ENCODE data around the gene RPGRIP1L. TPM values are rescaled to one million over a fixed set of nuclear protein-coding genes. Genes with fewer than 3 reads are reported as not detected.

RPGRIP1L gene
- total RNA-seq, 5 donors from 2014 or later (not counting 1 experiment from before 2014, with no cell fraction given), result 3.7 to 5.6 (median 3.8) TPM

DNA sequence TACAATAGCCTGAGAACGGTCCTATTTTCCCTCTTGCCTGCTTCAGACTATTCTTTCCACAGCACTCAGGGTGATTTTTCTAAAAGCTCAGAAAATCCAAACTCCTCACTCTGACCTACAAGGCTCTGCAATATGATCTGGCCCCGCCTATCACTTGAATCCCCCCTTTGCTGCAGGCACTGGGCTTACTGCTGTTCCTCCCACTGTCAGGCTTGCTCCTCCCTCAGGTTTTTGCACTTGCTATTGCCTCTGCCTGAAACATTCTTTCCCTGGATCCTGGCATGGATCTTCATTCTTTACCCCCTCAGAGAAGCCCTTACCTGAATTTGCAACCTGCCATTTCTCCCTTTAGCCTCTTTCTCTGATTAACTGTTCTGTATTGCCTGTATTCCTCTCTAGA, 52.3 kb downstream of the RPGRIP1L start:
- Mint-ChIP-seq H3K4me1 (no peaks in the 10 kb centered on the region), H3K36me3 (peaks cover 49% of the 10 kb centered on the region)

DNA sequence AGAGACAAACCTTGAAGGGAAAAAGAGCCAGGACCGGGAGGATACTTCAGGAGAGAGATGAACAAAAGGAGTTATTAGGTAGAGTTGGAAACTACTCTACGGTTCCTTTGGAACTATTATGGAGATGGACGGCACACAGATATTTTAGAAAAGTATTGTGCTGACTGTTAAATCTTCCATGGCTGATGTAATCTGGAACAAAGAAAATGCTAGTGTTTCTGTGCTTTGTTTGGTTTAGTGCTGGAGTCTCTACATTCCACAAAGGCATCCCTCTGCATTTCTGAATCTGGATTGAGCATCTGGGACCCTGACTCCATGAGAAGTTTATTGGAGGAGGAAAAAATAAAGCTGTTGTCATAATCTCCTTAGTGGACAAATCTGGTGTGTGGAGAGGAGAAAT, 57.2 kb downstream of the RPGRIP1L start:
- H3K9me3 Mint-ChIP-seq, result peaks cover 5 to 26% (median 19%) of the 10 kb centered on the region in 3 donors
- no peak for DNase-seq
- no peaks in the 10 kb centered on the region for H3K36me3 ChIP-seq (ENCODE audit: control insufficient read depth in 2 of 2, extremely low read depth in 1 of 2, insufficient read depth in 1 of 2, low read length in 1 of 2)
- H3K27ac Mint-ChIP-seq, result no peak overlapping the region
- no peak overlapping the region for H3K4me3 ChIP-seq (ENCODE audit: control insufficient read depth in 1 of 2, extremely low read depth in 1 of 2, low read length in 1 of 2)
- ChIA-PET POLR2A (no interaction called here), CTCF (no interaction called here)
- H3K9me3 ChIP-seq, result no peaks in the 10 kb centered on the region
- H3K27me3 Mint-ChIP-seq, result no peaks in the 10 kb centered on the region
- peaks cover 51% of the 10 kb centered on the region for H3K36me3 Mint-ChIP-seq
- no peaks in the 10 kb centered on the region for H3K4me1 Mint-ChIP-seq
- no peaks in the 10 kb centered on the region for H3K27me3 ChIP-seq (replicated peaks in 1 of 2; ENCODE audit: control insufficient read depth in 2 of 2, extremely low read depth in 1 of 2, insufficient read depth in 2 of 2, low read length in 1 of 2)
- H3K27ac ChIP-seq (ENCODE audit: low read length), result no peak overlapping the region
- no peaks in the 10 kb centered on the region for H3K4me1 ChIP-seq (ENCODE audit: control insufficient read depth in 1 of 2, extremely low read depth in 1 of 2, insufficient read depth in 2 of 2, low read length in 2 of 2)
- 100% methylated on average over 1 of the region's 3 CpGs for WGBS (ENCODE audit: insufficient coverage)
- no peak for ATAC-seq (replicated peaks in 1 of 4)
- H3K4me3 Mint-ChIP-seq, result no peak overlapping the region

More for the DNA sequence above, 52.3 kb downstream of the RPGRIP1L start:
- DNase-seq (no peak), ATAC-seq (replicated peaks in 1 of 4) (no peak)
- POLR2A ChIA-PET, result no interaction called here
- Histone ChIP-seq H3K36me3 (ENCODE audit: control insufficient read depth in 2 of 2, extremely low read depth in 1 of 2, insufficient read depth in 1 of 2, low read length in 1 of 2) (no peaks in the 10 kb centered on the region), H3K4me1 (ENCODE audit: control insufficient read depth in 1 of 2, extremely low read depth in 1 of 2, insufficient read depth in 2 of 2, low read length in 2 of 2) (no peaks in the 10 kb centered on the region), H3K27ac (ENCODE audit: low read length) (no peak overlapping the region), H3K9me3 (no peaks in the 10 kb centered on the region), H3K4me3 (ENCODE audit: control insufficient read depth in 1 of 2, extremely low read depth in 1 of 2, low read length in 1 of 2) (no peak overlapping the region), H3K27me3 (replicated peaks in 1 of 2; ENCODE audit: control insufficient read depth in 2 of 2, extremely low read depth in 1 of 2, insufficient read depth in 2 of 2, low read length in 1 of 2) (no peaks in the 10 kb centered on the region)
- WGBS (ENCODE audit: insufficient coverage), result 100% methylated on average over 2 of the region's 2 CpGs
- H3K4me3 Mint-ChIP-seq, result no peak overlapping the region
- H3K9me3 Mint-ChIP-seq, result no peaks in the 10 kb centered on the region
- no peaks in the 10 kb centered on the region for H3K27me3 Mint-ChIP-seq
- no peak overlapping the region for H3K27ac Mint-ChIP-seq
- CTCF ChIA-PET, result no interaction called here

DNA sequence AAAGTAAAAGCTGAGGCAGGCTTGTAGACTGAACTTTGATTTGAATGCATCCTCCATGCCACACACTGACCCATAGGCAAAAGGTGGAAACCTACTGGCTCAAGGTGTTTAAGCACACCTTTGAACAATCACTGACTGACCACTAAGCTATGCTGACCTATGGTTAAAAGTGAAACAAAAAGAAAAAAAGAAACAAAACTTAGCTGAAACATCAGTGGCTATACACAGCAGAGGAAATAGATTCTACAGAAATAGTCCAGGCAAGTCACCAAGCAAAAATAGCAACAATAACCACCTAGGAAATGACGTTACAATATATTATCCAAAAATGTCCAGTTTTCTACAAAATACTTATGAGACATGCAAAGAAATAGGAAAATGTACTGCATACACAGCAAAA, 60.2 kb downstream of the RPGRIP1L start:
- WGBS (ENCODE audit: insufficient coverage), result no CpG with 5 or more reads among the region's 1 CpG
- CTCF ChIA-PET, result no interaction called here
- no peaks in the 10 kb centered on the region for H3K9me3 ChIP-seq

GRCh38 chr16:53642094-53642493, 61.6 kb downstream of the RPGRIP1L start:
- Histone ChIP-seq H3K36me3 (ENCODE audit: control insufficient read depth in 2 of 2, extremely low read depth in 1 of 2, insufficient read depth in 1 of 2, low read length in 1 of 2) (peaks cover 0 to 5% of the 10 kb centered on the region in 2 donors), H3K4me3 (ENCODE audit: control insufficient read depth in 1 of 2, extremely low read depth in 1 of 2, low read length in 1 of 2) (no peak overlapping the region), H3K4me1 (ENCODE audit: control insufficient read depth in 1 of 2, extremely low read depth in 1 of 2, insufficient read depth in 2 of 2, low read length in 2 of 2) (no peaks in the 10 kb centered on the region), H3K9me3 (no peaks in the 10 kb centered on the region), H3K27ac (ENCODE audit: low read length) (no peak overlapping the region), H3K27me3 (replicated peaks in 1 of 2; ENCODE audit: control insufficient read depth in 2 of 2, extremely low read depth in 1 of 2, insufficient read depth in 2 of 2, low read length in 1 of 2) (no peaks in the 10 kb centered on the region)
- H3K27me3 Mint-ChIP-seq, result no peaks in the 10 kb centered on the region
- POLR2A ChIA-PET, result no interaction called here
- CTCF ChIA-PET, result no interaction called here
- H3K4me3 Mint-ChIP-seq, result no peak overlapping the region
- H3K4me1 Mint-ChIP-seq, result no peaks in the 10 kb centered on the region
- peaks cover 5 to 26% (median 19%) of the 10 kb centered on the region in 3 donors for H3K9me3 Mint-ChIP-seq
- no peak overlapping the region for H3K27ac Mint-ChIP-seq
- DNase-seq, result no peak
- peaks cover 53% of the 10 kb centered on the region for H3K36me3 Mint-ChIP-seq
- WGBS (ENCODE audit: insufficient coverage), result 93% methylated on average over 4 of the region's 5 CpGs
- no peak for ATAC-seq (replicated peaks in 1 of 4)

More for the DNA sequence above, 60.2 kb downstream of the RPGRIP1L start:
- Histone ChIP-seq H3K36me3 (ENCODE audit: control insufficient read depth in 2 of 2, extremely low read depth in 1 of 2, insufficient read depth in 1 of 2, low read length in 1 of 2) (no peaks in the 10 kb centered on the region), H3K27ac (ENCODE audit: low read length) (no peak overlapping the region), H3K27me3 (replicated peaks in 1 of 2; ENCODE audit: control insufficient read depth in 2 of 2, extremely low read depth in 1 of 2, insufficient read depth in 2 of 2, low read length in 1 of 2) (no peaks in the 10 kb centered on the region), H3K4me3 (ENCODE audit: control insufficient read depth in 1 of 2, extremely low read depth in 1 of 2, low read length in 1 of 2) (no peak overlapping the region), H3K4me1 (ENCODE audit: control insufficient read depth in 1 of 2, extremely low read depth in 1 of 2, insufficient read depth in 2 of 2, low read length in 2 of 2) (no peaks in the 10 kb centered on the region)
- H3K27ac Mint-ChIP-seq, result no peak overlapping the region
- POLR2A ChIA-PET, result no interaction called here
- H3K27me3 Mint-ChIP-seq, result no peaks in the 10 kb centered on the region
- peaks cover 57% of the 10 kb centered on the region for H3K36me3 Mint-ChIP-seq
- ATAC-seq (replicated peaks in 1 of 4), result no peak
- H3K4me3 Mint-ChIP-seq, result no peak overlapping the region
- no peaks in the 10 kb centered on the region for H3K4me1 Mint-ChIP-seq
- peaks cover 5 to 26% (median 19%) of the 10 kb centered on the region in 3 donors for H3K9me3 Mint-ChIP-seq
- no peak for DNase-seq

GRCh38 chr16:53636978-53637377, 66.7 kb downstream of the RPGRIP1L start:
- no peaks in the 10 kb centered on the region for H3K27me3 ChIP-seq (replicated peaks in 1 of 2; ENCODE audit: control insufficient read depth in 2 of 2, extremely low read depth in 1 of 2, insufficient read depth in 2 of 2, low read length in 1 of 2)
- no peak overlapping the region for H3K27ac ChIP-seq (ENCODE audit: low read length)
- no peak overlapping the region for H3K4me3 ChIP-seq (ENCODE audit: control insufficient read depth in 1 of 2, extremely low read depth in 1 of 2, low read length in 1 of 2)
- ATAC-seq (replicated peaks in 1 of 4) (no peak), DNase-seq (no peak)
- no peaks in the 10 kb centered on the region for H3K9me3 ChIP-seq
- no CpG with 5 or more reads among the region's 2 CpGs for WGBS (ENCODE audit: insufficient coverage)
- Mint-ChIP-seq H3K9me3 (no peaks in the 10 kb centered on the region), H3K4me3 (no peak overlapping the region), H3K27me3 (no peaks in the 10 kb centered on the region), H3K4me1 (no peaks in the 10 kb centered on the region), H3K27ac (no peak overlapping the region), H3K36me3 (peaks cover 24% of the 10 kb centered on the region)
- no peaks in the 10 kb centered on the region for H3K4me1 ChIP-seq (ENCODE audit: control insufficient read depth in 1 of 2, extremely low read depth in 1 of 2, insufficient read depth in 2 of 2, low read length in 2 of 2)
- ChIA-PET CTCF (no interaction called here), POLR2A (no interaction called here)
- H3K36me3 ChIP-seq (ENCODE audit: control insufficient read depth in 2 of 2, extremely low read depth in 1 of 2, insufficient read depth in 1 of 2, low read length in 1 of 2), result peaks cover 0 to 5% of the 10 kb centered on the region in 2 donors

DNA sequence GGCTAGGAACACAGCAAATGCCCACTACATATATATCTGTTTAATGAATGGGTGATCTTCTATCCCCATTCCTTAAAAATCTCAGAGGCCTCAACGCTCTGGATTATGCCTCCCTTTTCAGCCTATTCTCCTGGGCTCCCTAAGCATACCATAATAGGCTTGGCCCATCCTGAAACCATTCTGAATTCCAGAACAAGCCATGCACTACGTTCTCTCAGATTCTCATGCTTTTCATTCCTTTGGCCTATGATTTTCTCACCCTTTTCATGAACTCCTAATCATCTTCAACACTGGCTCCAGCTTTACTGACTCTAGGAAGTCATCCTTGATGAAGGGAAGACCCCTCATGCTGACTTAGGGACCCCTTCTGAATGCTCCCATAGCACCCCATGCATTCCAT, 71.1 kb downstream of the RPGRIP1L start:
- H3K27ac ChIP-seq (ENCODE audit: low read length), result no peak overlapping the region
- 80% methylated on average over 2 of the region's 2 CpGs for WGBS (ENCODE audit: insufficient coverage)
- H3K4me3 ChIP-seq (ENCODE audit: control insufficient read depth in 1 of 2, extremely low read depth in 1 of 2, low read length in 1 of 2), result no peak overlapping the region
- H3K9me3 Mint-ChIP-seq, result no peaks in the 10 kb centered on the region
- ChIA-PET CTCF (no interaction called here), POLR2A (no interaction called here)
- H3K4me1 Mint-ChIP-seq, result no peaks in the 10 kb centered on the region
- ATAC-seq (replicated peaks in 1 of 4), result no peak
- no peaks in the 10 kb centered on the region for H3K4me1 ChIP-seq (ENCODE audit: control insufficient read depth in 1 of 2, extremely low read depth in 1 of 2, insufficient read depth in 2 of 2, low read length in 2 of 2)
- no peaks in the 10 kb centered on the region for H3K27me3 ChIP-seq (replicated peaks in 1 of 2; ENCODE audit: control insufficient read depth in 2 of 2, extremely low read depth in 1 of 2, insufficient read depth in 2 of 2, low read length in 1 of 2)
- no peaks in the 10 kb centered on the region for H3K9me3 ChIP-seq
- H3K27ac Mint-ChIP-seq, result no peak overlapping the region
- peaks cover 23% of the 10 kb centered on the region for H3K36me3 Mint-ChIP-seq
- peaks cover 0 to 3% of the 10 kb centered on the region in 2 donors for H3K36me3 ChIP-seq (ENCODE audit: control insufficient read depth in 2 of 2, extremely low read depth in 1 of 2, insufficient read depth in 1 of 2, low read length in 1 of 2)
- H3K4me3 Mint-ChIP-seq, result no peak overlapping the region
- DNase-seq, result no peak
- H3K27me3 Mint-ChIP-seq, result no peaks in the 10 kb centered on the region
